ENCODE results near the gene FRMPD2.
"Not testable (repeated sequence)": the region's sequence is repeated elsewhere in the genome, so short reads cannot be mapped to it uniquely, and the experiment has no call there.

Gene FRMPD2

DNA sequence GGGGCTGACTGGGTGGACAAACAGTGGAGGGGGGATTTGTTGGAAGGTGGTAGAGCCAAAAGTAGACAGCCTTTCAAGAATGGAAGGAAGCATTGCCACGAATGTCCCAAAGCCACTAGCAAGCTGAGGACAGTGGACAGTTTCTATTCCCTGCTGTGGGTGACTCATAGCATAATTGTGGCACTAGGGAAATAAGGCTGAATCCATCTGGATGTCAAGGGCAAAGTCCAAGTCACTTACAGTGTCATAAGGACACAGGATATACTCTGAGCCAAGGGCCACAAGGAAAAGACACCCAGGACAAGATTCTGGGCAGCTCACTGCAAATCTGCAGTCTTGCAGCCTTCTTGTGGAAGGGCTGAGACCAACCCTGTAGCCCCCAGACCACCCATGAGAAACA, 79.7 kb downstream of the FRMPD2 start:
- DNase-seq: no peak

- no peak for DNase-seq
These were observed 80.9 kb downstream of the FRMPD2 start for GRCh38 chr10:48193556-48193955.

GRCh38 chr10:48192881-48193450, 81.5 kb downstream of the FRMPD2 start:
- no peak for DNase-seq

DNA sequence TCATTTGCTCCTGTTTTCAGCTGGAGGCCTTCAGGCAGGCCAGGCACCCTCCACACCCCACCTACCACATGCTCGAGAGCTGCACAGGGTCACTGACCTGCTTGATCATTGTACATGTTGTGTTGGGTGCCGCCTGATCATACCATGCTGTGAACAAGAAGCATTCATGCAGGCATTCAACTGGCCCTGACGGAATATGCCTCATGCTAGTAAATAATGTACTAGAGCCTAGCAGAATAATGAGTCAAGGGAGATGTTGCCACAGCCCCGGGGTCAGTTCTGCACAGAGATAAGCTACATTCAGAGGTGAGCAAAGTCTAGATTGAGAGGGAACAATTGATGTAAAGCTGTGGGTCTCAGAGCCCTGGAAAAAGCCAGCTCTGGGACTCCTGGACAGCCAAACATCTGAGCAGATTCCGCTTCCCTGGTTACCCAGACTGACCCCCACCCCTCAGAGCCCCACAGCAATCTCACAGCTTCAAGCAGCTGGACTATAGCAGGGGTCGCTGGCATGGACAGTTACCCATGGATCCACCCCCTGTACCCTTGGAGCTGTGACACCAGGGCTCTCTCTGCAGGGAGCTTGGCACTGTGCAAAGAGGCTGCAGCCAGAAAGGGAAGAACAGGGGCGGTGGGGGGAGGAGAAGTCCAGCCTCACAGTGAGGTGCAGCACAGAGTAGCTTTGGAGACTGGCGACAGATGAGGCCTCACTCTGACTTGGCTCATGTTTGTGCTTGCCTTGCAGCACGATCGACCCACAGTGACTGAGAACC, 86.6 kb downstream of the FRMPD2 start:
- no peak for DNase-seq

DNA sequence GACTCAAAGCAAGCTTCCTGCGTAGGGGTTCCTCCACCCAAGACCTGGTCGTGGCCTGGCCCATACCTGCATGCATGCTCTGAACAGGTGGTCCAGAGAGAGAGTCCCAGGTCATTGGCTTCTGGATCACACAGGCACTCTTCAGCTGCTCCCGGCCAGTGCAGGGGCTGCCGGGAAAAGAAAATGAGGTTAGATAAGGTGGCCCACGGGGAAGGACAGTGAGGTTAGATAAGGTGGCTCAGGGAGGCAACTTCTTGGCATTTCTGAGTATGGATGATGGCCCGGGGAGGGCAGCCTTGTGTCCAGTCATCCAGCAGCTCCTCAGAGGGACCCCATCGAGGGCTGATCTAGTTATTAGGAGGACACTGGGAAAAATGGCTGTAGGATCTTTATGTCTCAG, 87.4 kb downstream of the FRMPD2 start:
- DNase-seq: no peak

DNA sequence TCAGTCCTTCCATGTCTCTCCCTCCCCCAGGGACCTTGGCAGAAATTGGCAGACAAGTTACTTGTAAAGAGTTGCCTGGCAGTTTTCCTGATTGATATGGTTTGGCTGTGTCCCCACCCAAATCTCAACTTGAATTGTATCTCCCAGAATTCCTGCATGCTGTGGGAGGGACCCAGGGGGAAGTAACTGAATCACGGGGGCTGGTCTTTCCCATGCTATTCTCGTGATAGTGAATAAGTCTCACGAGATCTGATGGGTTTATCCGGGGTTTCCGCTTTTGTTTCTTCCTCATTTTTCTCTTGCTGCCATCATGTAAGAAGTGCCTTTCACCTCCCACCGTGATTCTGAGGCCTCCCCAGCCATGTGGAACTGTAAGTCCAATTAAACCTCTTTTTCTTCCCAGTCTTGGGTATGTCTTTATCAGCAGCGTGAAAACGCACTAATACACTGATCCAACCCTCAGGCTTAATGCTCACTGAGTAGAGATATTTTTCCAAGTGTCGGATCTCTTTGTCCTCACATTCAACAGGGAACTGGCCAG, 88.2 kb downstream of the FRMPD2 start:
- not testable (repeated sequence) for DNase-seq

- DNase-seq: no peak
These were observed 90.3 kb downstream of the FRMPD2 start for GRCh38 chr10:48184224-48184623.

DNA sequence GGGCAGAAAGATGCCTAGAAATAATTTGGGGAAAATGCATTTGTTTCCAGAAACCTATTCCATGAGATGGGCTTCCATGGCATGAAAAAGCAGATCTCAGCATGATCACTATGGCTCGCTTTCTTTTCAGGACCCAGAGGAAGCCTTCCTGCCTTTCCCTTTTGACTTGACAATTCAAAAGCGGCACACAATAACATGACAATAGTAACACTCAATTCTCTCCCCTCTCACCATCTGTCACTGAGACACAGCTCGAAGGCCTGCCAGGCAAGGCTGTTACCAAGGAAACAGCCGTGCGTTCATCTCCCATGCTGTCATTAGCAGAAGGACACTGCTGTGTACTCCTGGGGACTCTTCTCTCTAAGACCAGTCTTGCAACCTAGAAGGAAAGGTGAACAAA, 101.8 kb downstream of the FRMPD2 start:
- DNase-seq: not testable (repeated sequence)

DNA sequence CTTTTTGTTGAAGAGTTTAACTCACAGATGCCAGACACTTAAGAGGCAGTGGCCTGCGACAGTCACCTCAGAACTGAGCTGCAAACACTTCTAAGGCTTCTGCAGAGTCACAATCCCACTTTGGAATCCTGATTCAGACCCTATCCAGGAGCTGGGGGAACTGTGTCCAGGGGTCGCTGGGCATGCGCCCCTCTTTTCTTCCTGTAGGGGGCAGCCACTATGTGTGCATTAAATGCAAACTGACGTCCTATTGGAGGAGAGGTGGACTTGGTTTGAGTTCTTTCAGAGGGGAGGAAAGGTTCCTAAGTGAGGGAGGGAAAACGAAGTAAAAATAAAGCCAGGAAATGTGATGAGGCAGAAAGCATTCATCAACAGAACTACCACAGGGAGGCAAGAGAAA, 113.8 kb downstream of the FRMPD2 start:
- not testable (repeated sequence) for DNase-seq

- DNase-seq: not testable (repeated sequence)
These were observed 114.3 kb downstream of the FRMPD2 start for GRCh38 chr10:48160163-48160562.

GRCh38 chr10:48154211-48155140, 120.0 kb downstream of the FRMPD2 start:
- DNase-seq: not testable (repeated sequence)

GRCh38 chr10:48147643-48148042, 126.9 kb downstream of the FRMPD2 start:
- DNase-seq: not testable (repeated sequence)

DNA sequence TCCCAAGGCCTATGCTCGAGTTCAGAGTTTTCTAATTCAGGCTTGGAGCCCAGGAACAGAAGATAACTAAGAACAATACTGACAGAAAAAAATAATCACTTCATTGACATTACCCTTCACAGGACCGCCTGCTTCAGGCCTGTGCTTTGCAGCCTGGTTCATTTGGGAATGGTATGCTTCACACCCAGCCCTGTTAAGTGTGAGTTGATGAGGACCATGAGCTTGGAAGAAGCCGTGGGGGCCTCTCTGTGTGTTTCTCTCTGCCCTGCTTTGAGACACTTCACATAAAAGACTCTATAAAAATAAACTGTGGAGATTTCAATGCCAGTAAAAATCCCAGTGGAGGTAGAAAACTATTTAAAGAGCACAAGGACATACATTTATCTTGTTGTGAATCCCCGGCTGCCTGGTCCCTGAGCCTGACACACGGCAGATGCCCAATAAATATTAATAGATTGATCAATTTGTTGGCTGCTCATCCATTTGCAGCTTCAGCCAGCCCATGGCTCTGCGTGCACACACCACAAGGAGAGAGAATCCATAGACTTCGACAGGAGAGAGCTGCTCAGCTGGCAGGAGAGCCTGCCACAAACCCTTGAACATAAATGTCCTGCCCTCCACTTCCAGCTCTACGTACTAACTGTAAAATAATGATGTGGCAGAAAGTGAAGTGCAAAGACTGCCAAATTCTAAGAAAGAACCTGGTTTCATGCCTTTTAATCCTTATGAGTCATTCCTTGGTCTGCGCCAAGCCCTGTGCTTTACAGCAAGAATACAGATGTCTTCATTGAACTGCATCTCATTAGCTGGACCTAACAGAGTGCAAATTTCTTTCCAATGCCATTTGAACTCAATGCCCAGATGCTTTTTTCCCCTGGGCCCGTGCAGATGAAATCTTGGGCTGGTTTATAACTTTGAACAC, 130.5 kb downstream of the FRMPD2 start:
- DNase-seq: not testable (repeated sequence)

GRCh38 chr10:48140949-48141348, 133.5 kb downstream of the FRMPD2 start:
- DNase-seq: not testable (repeated sequence)

DNA sequence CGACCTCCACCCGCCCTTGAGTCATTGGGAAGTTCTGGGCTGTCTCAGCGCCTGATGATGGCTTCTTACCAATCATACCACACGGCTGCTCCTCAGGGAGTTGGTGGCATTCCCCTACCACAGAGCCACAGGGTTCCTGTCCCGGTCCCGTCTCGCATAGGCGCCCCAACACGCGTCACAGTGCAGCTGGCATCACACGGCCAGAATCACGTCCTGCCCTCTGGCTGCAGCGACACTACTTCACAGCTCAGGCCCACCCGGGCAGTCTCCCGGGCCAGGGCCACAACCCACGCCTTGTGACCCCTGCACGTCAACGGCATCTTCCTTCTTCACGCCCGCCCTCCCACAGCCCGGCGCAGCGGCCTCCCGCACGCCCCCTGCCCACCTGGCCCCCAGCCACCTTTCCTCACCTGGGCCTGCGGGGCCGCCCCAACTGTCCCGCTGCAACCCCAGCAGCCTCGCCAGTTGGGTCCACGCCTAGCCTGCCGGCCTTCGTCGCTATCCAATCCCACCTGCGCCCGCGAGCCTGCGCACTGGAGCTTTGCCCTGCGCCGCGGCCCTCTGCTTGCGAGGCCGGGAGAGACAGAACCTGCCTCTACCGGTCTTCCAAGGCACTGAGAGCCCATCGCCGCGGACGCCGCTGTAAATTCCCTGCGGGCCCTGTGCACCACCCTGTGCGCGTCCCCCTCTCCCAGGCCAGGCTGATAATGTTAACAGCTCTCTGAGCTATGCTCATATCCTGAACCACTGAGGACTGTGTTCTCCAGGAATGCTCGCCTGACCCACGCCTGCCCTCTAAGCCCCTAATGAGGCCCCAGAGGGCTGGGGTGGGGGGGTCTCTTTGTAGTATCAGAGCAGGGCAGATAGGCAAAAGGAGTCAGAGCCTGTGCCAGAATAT, 134.3 kb downstream of the FRMPD2 start:
- DNase-seq: not testable (repeated sequence)

- not testable (repeated sequence) for DNase-seq
These were observed 145.5 kb downstream of the FRMPD2 start for GRCh38 chr10:48128954-48129353.

DNA sequence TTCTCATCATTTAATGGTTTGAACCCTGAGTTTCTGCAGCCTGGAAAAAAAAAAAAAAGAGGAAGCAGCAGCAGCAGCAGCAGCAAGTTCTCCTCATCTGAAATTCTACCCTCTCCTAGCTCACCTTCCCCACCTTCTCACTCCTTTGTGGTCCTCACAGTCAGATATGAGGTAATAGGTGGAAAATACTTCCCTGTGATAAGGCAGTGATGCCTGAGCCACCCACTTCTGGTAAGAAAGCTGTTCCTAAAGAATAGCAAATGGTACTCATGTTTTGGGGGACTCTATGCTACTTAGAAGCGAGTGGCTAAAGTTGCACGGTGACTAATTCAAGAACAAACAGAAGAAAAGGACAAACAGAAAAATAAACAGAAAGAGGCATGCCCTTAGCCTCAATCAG, 148.2 kb downstream of the FRMPD2 start:
- not testable (repeated sequence) for DNase-seq

DNA sequence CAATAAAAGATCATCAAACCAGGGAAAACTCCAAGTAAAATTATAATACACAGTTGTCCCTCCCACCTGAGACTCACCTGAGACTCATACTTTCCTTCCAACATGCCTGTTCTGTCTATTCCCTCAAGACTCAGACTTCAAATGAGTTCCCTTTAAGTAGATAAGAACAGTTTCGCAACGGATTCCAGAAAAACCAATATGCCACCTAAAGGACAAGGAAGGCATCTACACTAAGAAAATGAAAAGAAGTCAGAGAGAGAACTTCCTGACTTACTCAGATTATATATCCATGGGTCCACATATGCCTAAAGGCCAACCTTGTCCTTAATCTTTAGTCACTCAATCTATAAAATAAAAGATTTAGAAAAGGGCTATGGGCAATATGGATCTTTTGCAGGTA, 148.9 kb downstream of the FRMPD2 start:
- DNase-seq: not testable (repeated sequence)

DNA sequence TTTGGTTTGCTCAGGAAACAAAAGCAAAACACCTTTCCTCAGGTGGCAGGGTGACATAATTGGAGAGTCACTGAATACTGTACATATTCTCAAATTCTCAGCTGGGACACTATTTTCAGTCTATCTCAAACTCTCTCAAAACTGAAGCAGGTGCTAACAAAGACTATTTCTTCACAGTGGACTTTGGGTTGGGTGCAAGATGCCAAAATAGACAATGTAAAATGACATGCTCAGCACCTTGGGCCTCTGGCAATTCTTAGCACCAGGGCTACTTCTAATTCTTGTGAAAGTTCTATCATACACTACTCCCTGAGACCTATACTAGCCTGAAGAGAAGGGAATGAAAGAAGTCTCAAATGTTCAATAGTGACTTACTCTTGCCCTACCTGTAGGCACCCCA, 151.9 kb downstream of the FRMPD2 start:
- DNase-seq: not testable (repeated sequence)

DNA sequence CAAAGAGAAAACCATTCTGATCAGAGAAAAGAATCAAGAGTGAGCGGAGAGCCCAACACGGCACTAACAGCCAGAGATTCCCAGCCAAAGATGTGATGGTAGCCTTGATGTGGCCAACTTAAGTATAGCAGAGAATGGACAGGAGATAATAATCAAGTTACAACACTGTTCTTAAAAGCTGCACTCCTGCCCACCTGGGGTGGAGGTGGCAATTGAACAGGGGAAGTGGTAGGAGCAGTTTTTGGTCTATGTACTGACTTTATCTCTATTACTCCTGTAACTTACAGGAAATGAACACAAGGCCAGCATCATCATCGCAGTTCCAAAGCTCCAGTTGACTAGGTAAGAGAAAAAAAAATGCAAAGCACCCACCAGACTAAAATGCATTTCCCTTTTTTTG, 164.2 kb downstream of the FRMPD2 start:
- DNase-seq: not testable (repeated sequence)
